ENCODE measurements around the gene PRKCH. TPM values are rescaled to one million over a fixed set of nuclear protein-coding genes. Genes with fewer than 3 reads are reported as not detected.

Gene PRKCH
- total and polyA plus RNA-seq, 12 donors: 8.3 to 25.1 (median 17.7) TPM

- DNase-seq: peak in 1 of 2 donors; percentile 25
- no peak overlapping the region for H3K4me3 ChIP-seq
- no peak for TF ChIP-seq CTCF (IDR thresholded peaks at IDR 0.05)
- peak overlapping the region; percentile 42 to 97 (median 82) for H3K27ac ChIP-seq
- H3K27me3 ChIP-seq: no peaks in the 10 kb centered on the region
- 50 to 69% methylated on average over 7 of the region's 7 CpGs for WGBS, 2 donors
- H3K4me1 ChIP-seq: peaks cover 8 to 81% (median 76%) of the 10 kb centered on the region in 9 donors
- H3K9me3 ChIP-seq: peaks cover 0 to 7% (median 0%) of the 10 kb centered on the region in 11 donors
- intact Hi-C loops (cut with DNase I): loop anchor here in 4 of 10 donors (5.0 to 10.0 kb wide), 2 partner anchors 265 to 298 kb away; partner anchors contain the start of gene SNAPC1 (in 3 of the 4)
- ATAC-seq: peak in 1 of 8 donors; percentile 10
- peaks cover 0 to 6% (median 0%) of the 10 kb centered on the region in 9 donors for H3K36me3 ChIP-seq
Observed at GRCh38 chr14:61467296-61467695, 145.9 kb downstream of the PRKCH start.

DNA sequence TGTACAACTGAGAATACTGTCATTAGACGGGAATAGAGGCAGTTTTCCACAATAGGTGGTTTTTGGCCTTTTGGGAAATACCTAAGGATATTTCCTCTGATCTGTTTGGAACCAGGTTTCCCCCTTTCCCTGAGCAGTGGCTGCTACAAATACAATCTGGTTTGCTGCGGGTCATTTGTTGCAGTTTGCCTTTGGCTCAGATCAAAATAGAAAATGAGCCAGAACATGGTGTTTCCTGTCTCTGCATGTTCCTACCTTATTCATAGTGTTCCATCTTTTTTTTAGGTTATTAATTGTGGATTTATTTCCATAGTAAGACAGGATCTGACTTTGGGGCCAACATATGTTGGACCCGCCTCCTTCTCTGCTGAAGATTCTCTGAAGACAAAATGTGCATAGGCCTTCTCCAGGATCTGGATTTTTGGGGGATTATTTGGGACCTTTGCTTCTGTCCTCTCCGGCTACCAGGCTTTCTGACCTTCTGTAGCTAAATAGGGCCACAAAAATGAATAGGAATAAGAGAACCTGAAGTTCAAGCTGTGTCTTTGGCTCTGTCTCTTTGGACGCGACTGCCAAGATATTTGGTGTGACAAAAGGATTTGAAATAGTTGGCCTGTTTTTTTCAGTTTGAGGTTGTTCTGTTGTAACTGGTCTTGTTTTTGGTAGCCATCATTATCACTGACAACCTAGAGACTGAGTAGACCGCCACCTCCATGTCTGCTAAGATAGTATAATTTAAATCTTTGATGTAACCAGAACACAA lies 146.9 kb downstream of the PRKCH start:
- peaks cover 0 to 7% (median 0%) of the 10 kb centered on the region in 11 donors for H3K9me3 ChIP-seq
- no peak overlapping the region for H3K4me3 ChIP-seq
- peaks cover 0 to 6% (median 0%) of the 10 kb centered on the region in 9 donors for H3K36me3 ChIP-seq
- intact Hi-C loops (cut with DNase I): loop anchor here in 4 of 10 donors (5.0 to 10.0 kb wide), 2 partner anchors 264 to 297 kb away; partner anchors contain the start of gene SNAPC1 (in 3 of the 4)
- TF ChIP-seq CTCF (IDR thresholded peaks at IDR 0.05): no peak
- H3K27me3 ChIP-seq: no peaks in the 10 kb centered on the region
- WGBS, 2 donors: 83 to 84% methylated on average over 7 of the region's 7 CpGs
- no peak for DNase-seq
- peak overlapping the region in 8 of 10 donors; percentile 56 to 97 (median 85) for H3K27ac ChIP-seq
- H3K4me1 ChIP-seq: peaks cover 13 to 81% (median 75%) of the 10 kb centered on the region in 9 donors
- ATAC-seq: no peak

DNA sequence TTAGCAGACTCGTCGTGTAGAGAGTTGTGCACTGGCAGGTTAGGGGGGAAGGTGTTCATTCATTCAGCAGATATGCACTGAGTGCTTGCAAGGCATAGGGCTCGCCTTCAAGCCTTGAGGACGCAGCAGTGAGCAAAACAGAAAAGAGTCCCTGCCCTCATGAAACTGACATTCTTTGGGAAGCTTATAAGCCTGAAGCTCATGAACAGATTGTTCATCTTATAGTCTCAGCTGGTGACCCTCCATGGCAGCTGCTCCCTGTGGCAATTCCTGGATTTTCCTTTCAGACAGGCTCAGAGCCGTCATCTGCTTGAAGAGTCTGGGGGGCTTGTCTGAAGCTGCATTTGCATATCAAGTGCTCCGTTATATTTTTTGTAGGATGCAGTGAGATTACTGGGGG lies 148.4 kb downstream of the PRKCH start:
- H3K4me1 ChIP-seq: peaks cover 13 to 90% (median 75%) of the 10 kb centered on the region in 9 donors
- intact Hi-C loops (cut with DNase I): loop anchor here (5.0 to 10.0 kb wide), 10 partner anchors 55 to 295 kb away; partner anchors contain the start of genes SNAPC1 (in 3 of the 10) and HIF1A (in 2 of the 10)

More for the DNA sequence above, 148.4 kb downstream of the PRKCH start:
- no peak for DNase-seq
- Histone ChIP-seq H3K27ac (peak overlapping the region; percentile 49 to 97 (median 87)), H3K4me3 (peak overlapping the region in 2 of 10 donors; percentile 32 to 34), H3K36me3 (no peaks in the 10 kb centered on the region), H3K27me3 (no peaks in the 10 kb centered on the region), H3K9me3 (no peaks in the 10 kb centered on the region)
- TF ChIP-seq CTCF (IDR thresholded peaks at IDR 0.05): no peak
- ATAC-seq: no peak
- WGBS, 2 donors: 55 to 67% methylated on average over 6 of the region's 6 CpGs

Measured in heart right ventricle (tissue), 16 donors.